SK-N-MC (cell line): ENCODE data around the gene DGKB.

Experiments used
- EZH2 ChIP-seq: fragments of 200-600 bp; sonication (generic); IDR thresholded peaks from one replicate; pipeline ENCODE4 v1.6.1; 2017; ENCODE audit warnings: antibody characterized with exemption
- POLR2AphosphoS5 ChIP-seq: IDR thresholded peaks from 2 replicates; pipeline ENCODE4 v1.6.1; 2012; ENCODE audit warnings: mild to moderate bottlenecking, low read depth, low read length, borderline replicate concordance

DNA sequence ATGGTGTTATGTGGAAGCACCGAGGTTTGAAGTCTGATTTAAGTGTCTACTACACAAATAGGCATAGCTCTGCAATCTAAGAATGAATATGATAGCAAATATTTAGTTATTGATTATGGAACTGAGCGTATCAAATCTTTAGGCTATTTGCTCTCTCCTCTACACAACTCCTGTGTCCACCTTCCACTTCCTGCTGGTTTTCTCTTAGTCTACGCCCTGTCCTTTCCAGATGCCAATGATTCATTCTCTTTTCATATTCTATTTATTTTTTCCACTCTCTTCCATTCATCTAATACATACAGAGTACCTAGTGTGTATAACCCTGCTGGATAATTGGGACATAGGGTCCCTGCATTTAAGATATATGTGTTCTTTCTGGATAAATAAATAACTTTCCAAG is 83.7 kb downstream of the DGKB start:
- TF ChIP-seq POLR2AphosphoS5 (no peak), EZH2 (no peak)
